HG03342 (cell line): ENCODE measurements around the gene CENPO.

Source experiments
- ATAC-seq: cut with Tn5 transposase; IDR thresholded peaks from one replicate; pipeline ENCODE4 v1.9.1; 2021; ENCODE audit warnings: mild to moderate bottlenecking, moderate library complexity; ENCODE audit not compliant: unreplicated experiment

CENPO gene

GRCh38 chr2:24857746-24858145 is 64.5 kb downstream of the CENPO start:
- no peak for ATAC-seq

- no peak for ATAC-seq
Observed at GRCh38 chr2:24858996-24859395, 65.8 kb downstream of the CENPO start.

GRCh38 chr2:24859968-24860600 is 66.9 kb downstream of the CENPO start:
- no peak for ATAC-seq

- ATAC-seq: no peak
Observed at GRCh38 chr2:24860631-24861030, 67.4 kb downstream of the CENPO start.

- ATAC-seq: no peak
Observed at GRCh38 chr2:24861500-24861899, 68.3 kb downstream of the CENPO start.

- no peak for ATAC-seq
Observed at GRCh38 chr2:24863641-24864040, 70.4 kb downstream of the CENPO start.

- no peak for ATAC-seq
Observed at GRCh38 chr2:24866946-24867345, 73.7 kb downstream of the CENPO start.

GRCh38 chr2:24870440-24870839 is 77.2 kb downstream of the CENPO start:
- ATAC-seq: no peak

- ATAC-seq: no peak
Observed at GRCh38 chr2:24870891-24871705, 77.9 kb downstream of the CENPO start.

GRCh38 chr2:24871852-24872333 is 78.7 kb downstream of the CENPO start:
- no peak for ATAC-seq
